HG03520 (cell line): ENCODE data around the gene TRIOBP.
"Not testable (repeated sequence)": the region's sequence is repeated elsewhere in the genome, so short reads cannot be mapped to it uniquely, and the experiment has no call there.

Experiments used
- ATAC-seq: cut with Tn5 transposase; IDR thresholded peaks from one replicate; pipeline ENCODE4 v1.9.1; 2021; ENCODE audit warnings: mild to moderate bottlenecking, moderate library complexity; ENCODE audit not compliant: unreplicated experiment

The TRIOBP gene

GRCh38 chr22:37775785-37776638, 79.2 kb downstream of the TRIOBP start:
- no peak for ATAC-seq

GRCh38 chr22:37776639-37777005, 79.8 kb downstream of the TRIOBP start:
- ATAC-seq = no peak

- no peak for ATAC-seq
Measured at GRCh38 chr22:37777122-37777687, 80.4 kb downstream of the TRIOBP start.

GRCh38 chr22:37778370-37779009, 81.6 kb downstream of the TRIOBP start:
- no peak for ATAC-seq

- no peak for ATAC-seq
Measured at GRCh38 chr22:37781434-37782059, 84.7 kb downstream of the TRIOBP start.

- no peak for ATAC-seq
Measured at GRCh38 chr22:37782340-37783168, 85.7 kb downstream of the TRIOBP start.

- no peak for ATAC-seq
Measured at GRCh38 chr22:37784829-37785495, 88.1 kb downstream of the TRIOBP start.

GRCh38 chr22:37790234-37790633, 93.4 kb downstream of the TRIOBP start:
- no peak for ATAC-seq

- no peak for ATAC-seq
Measured at GRCh38 chr22:37792494-37792893, 95.6 kb downstream of the TRIOBP start.

GRCh38 chr22:37794376-37794775, 97.5 kb downstream of the TRIOBP start:
- no peak for ATAC-seq

- no peak for ATAC-seq
Measured at GRCh38 chr22:37796079-37796478, 99.2 kb downstream of the TRIOBP start.

- not testable (repeated sequence) for ATAC-seq
Measured at GRCh38 chr22:37797259-37797658, 100.4 kb downstream of the TRIOBP start.

- no peak for ATAC-seq
Measured at GRCh38 chr22:37797874-37798500, 101.1 kb downstream of the TRIOBP start.

- not testable (repeated sequence) for ATAC-seq
Measured at GRCh38 chr22:37799979-37800378, 103.1 kb downstream of the TRIOBP start.

- no peak for ATAC-seq
Measured at GRCh38 chr22:37801946-37802309, 105.1 kb downstream of the TRIOBP start.

- ATAC-seq = no peak
Measured at GRCh38 chr22:37802310-37803194, 105.7 kb downstream of the TRIOBP start.

GRCh38 chr22:37803195-37803638, 106.4 kb downstream of the TRIOBP start:
- no peak for ATAC-seq

- no peak for ATAC-seq
Measured at GRCh38 chr22:37803639-37804351, 106.9 kb downstream of the TRIOBP start.
